ENCODE measurements around the gene SRGN. TPM values are rescaled to one million over a fixed set of nuclear protein-coding genes. Genes with fewer than 3 reads are reported as not detected.

Gene SRGN
- polyA plus RNA-seq, 3 donors, result 1,724 to 3,407 (median 1,859) TPM

GRCh38 chr10:69096045-69096444 lies 8.1 kb downstream of the SRGN start:
- Histone ChIP-seq H3K79me2 (ENCODE audit: insufficient read depth, low read length) (peaks cover 100% of the 10 kb centered on the region), H3K9me3 (replicated peaks in 1 of 2; ENCODE audit: control insufficient read depth in 1 of 2, insufficient read depth in 1 of 2, low read length in 2 of 2) (no peaks in the 10 kb centered on the region), H4K20me1 (ENCODE audit: insufficient read depth, low read length) (peaks cover 100% of the 10 kb centered on the region), H3K9ac (ENCODE audit: insufficient read depth, low read length, poor library complexity, severe bottlenecking) (no peak overlapping the region), H3K27ac (ENCODE audit: low read depth in 1 of 2, low read length in 2 of 2) (peak overlapping the region; percentile 23 to 53), H2AFZ (ENCODE audit: insufficient read depth, low read depth, low read length, poor library complexity, severe bottlenecking) (no peak overlapping the region), H3K4me3 (replicated peaks in 1 of 3; ENCODE audit: low read depth in 2 of 3, low read length in 3 of 3) (peak overlapping the region in 1 of 3 experiments; percentile 97), H3K27me3 (ENCODE audit: control insufficient read depth in 2 of 2, insufficient read depth in 2 of 2, low read length in 2 of 2) (no peaks in the 10 kb centered on the region), H3K4me1 (ENCODE audit: control insufficient read depth in 1 of 2, insufficient read depth in 2 of 2, low read length in 2 of 2) (peaks cover 90 to 94% of the 10 kb centered on the region in 2 donors), H3K36me3 (replicated peaks in 1 of 2; ENCODE audit: control insufficient read depth in 1 of 2, insufficient read depth in 2 of 2, low read length in 2 of 2) (peaks cover 48 to 69% of the 10 kb centered on the region in 2 donors), H3K4me2 (replicated peaks; ENCODE audit: extremely low read depth, low read length, poor library complexity, severe bottlenecking) (peak overlapping the region; percentile 41)
- peaks cover 0 to 4% (median 2%) of the 10 kb centered on the region in 3 donors for H3K27me3 Mint-ChIP-seq (ENCODE audit: low read depth in 3 of 3)
- peak overlapping the region in 1 of 2 donors; percentile 60 for H3K4me3 Mint-ChIP-seq
- TF ChIP-seq CTCF (IDR thresholded peaks at IDR 0.05), result no peak
- peaks cover 70% of the 10 kb centered on the region for H3K4me1 Mint-ChIP-seq
- intact Hi-C loops (cut with micrococcal nuclease), result no loop called here
- peaks cover 81 to 90% of the 10 kb centered on the region in 2 donors for H3K36me3 Mint-ChIP-seq
- no CpG with 5 or more reads among the region's 2 CpGs for WGBS (ENCODE audit: insufficient coverage)
- H3K9me3 Mint-ChIP-seq, result peaks cover 0 to 6% (median 0%) of the 10 kb centered on the region in 7 donors
- DNase-seq, result peak in 2 of 3 donors; percentile 49 to 53
- peak overlapping the region in 6 of 7 donors; percentile 49 to 86 (median 79) for H3K27ac Mint-ChIP-seq

GRCh38 chr10:69097729-69098128 lies 9.8 kb downstream of the SRGN start:
- H3K36me3 ChIP-seq (replicated peaks in 1 of 2; ENCODE audit: control insufficient read depth in 1 of 2, insufficient read depth in 2 of 2, low read length in 2 of 2), result peaks cover 61 to 76% of the 10 kb centered on the region in 2 donors
- no peak overlapping the region for H3K4me2 ChIP-seq (replicated peaks; ENCODE audit: extremely low read depth, low read length, poor library complexity, severe bottlenecking)
- intact Hi-C loops (cut with micrococcal nuclease), result no loop called here
- no peak overlapping the region for H3K4me3 ChIP-seq (replicated peaks in 1 of 3; ENCODE audit: low read depth in 2 of 3, low read length in 3 of 3)
- H2AFZ ChIP-seq (ENCODE audit: insufficient read depth, low read depth, low read length, poor library complexity, severe bottlenecking), result no peak overlapping the region
- no peaks in the 10 kb centered on the region for H3K9me3 ChIP-seq (replicated peaks in 1 of 2; ENCODE audit: control insufficient read depth in 1 of 2, insufficient read depth in 1 of 2, low read length in 2 of 2)
- Mint-ChIP-seq H3K27me3 (ENCODE audit: low read depth in 3 of 3) (peaks cover 0 to 4% (median 0%) of the 10 kb centered on the region in 3 donors), H3K4me1 (peaks cover 78% of the 10 kb centered on the region), H3K27ac (peak overlapping the region; percentile 24 to 84 (median 76)), H3K36me3 (peaks cover 84 to 93% of the 10 kb centered on the region in 2 donors), H3K4me3 (peak overlapping the region in 1 of 2 donors; percentile 57), H3K9me3 (peaks cover 0 to 6% (median 0%) of the 10 kb centered on the region in 7 donors)
- H3K79me2 ChIP-seq (ENCODE audit: insufficient read depth, low read length), result peaks cover 100% of the 10 kb centered on the region
- TF ChIP-seq CTCF (IDR thresholded peaks at IDR 0.05), result no peak
- peaks cover 100% of the 10 kb centered on the region for H4K20me1 ChIP-seq (ENCODE audit: insufficient read depth, low read length)
- 54% methylated on average over 2 of the region's 4 CpGs for WGBS (ENCODE audit: insufficient coverage)
- no peaks in the 10 kb centered on the region for H3K27me3 ChIP-seq (ENCODE audit: control insufficient read depth in 2 of 2, insufficient read depth in 2 of 2, low read length in 2 of 2)
- no peak for DNase-seq
- H3K4me1 ChIP-seq (ENCODE audit: control insufficient read depth in 1 of 2, insufficient read depth in 2 of 2, low read length in 2 of 2), result peaks cover 90 to 96% of the 10 kb centered on the region in 2 donors
- H3K27ac ChIP-seq (ENCODE audit: low read depth in 1 of 2, low read length in 2 of 2), result no peak overlapping the region
- no peak overlapping the region for H3K9ac ChIP-seq (ENCODE audit: insufficient read depth, low read length, poor library complexity, severe bottlenecking)

All from CD14-positive monocyte (primary cell).